Forelimb muscle (tissue), 1 donor: Measurements from ENCODE around the gene COL6A3. TPM values are rescaled to one million over a fixed set of nuclear protein-coding genes. Genes with fewer than 3 reads are reported as not detected.

ENCODE experiments used
- DNase-seq: peaks from one replicate; pipeline ENCODE4 v3.0.0-alpha.2; 2013; ENCODE audit warnings: low read depth
- polyA plus RNA-seq: library from polyadenylated mRNA; unstranded; fragments of 120-200 nt; gene quantifications from one replicate; pipeline ENCODE4 v1.2.1, GENCODE V29; 2013; ENCODE audit not compliant: insufficient read length

The COL6A3 gene
- polyA plus RNA-seq, 1 donor: 178 TPM

DNA sequence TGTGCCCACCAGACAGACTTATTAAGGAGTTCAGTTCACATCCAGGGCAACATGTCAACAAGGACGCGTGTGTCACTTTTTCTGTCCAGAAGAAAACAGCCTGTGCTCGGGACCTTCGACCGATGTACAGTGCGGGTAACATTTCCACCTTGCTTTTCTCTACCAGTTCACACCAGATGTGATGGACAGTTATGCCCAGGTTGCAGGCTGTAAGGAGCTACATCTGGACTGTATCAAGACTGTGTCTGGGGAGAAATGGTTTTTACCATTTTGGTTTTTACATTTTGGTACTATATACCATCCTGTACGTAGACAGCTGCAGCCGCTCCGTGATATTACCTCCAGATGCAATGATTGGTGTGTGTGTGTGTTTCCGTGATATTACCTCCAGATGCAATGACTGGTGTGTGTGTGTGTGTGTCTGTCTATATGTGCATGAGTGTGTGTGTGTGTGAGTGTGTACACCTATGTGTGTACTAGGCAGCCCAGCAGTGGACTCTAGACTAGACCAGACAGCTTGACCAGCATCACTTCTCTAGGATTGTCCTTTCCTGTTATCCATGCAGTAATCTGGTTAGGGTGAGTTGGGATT lies 118.0 kb downstream of the COL6A3 start:
- no peak for DNase-seq

GRCh38 chr2:237294460-237294859 lies 119.5 kb downstream of the COL6A3 start:
- DNase-seq: no peak

DNA sequence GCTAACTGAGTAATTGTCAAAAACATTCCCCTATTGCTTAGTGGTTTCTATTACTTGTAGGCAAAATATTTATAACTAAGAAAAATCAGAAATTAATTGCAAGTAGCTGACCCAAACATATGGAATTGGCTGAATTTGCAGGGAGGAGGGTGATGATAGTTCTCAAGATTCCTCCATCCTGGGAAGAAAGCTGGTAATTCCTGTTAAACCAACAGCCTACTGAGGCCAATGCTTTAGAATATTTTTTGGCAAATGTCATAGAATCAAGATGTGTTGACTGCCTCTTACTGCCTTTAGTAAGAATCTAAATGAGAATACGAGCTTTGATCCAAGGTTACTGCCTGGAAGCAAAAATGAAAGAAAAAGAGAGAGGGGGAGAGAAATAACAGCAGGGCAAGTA lies 120.0 kb downstream of the COL6A3 start:
- no peak for DNase-seq

GRCh38 chr2:237291138-237291792 lies 122.7 kb downstream of the COL6A3 start:
- peak; percentile 99 for DNase-seq

- no peak for DNase-seq
Observed at GRCh38 chr2:237290261-237290660, 123.7 kb downstream of the COL6A3 start.

DNA sequence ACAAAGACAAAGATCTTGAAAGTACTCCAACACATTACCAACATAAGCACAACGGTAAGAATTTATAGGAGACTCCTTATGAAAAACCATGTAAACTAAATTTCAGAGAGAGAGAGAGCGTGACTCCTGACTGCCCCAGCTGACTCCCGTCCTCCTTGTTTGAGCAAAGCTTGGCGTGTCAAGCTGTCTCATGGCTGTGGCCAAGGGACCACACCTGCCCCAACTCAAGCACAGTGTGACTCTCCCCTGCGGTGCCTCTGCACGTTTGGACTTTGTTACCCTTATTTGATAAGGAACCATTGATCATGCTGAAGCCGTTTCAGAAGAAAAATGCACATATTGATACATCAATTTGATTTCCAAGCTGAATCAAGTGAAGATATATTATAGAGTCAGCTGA lies 124.8 kb downstream of the COL6A3 start:
- no peak for DNase-seq

GRCh38 chr2:237287872-237288271 lies 126.1 kb downstream of the COL6A3 start:
- no peak for DNase-seq

- no peak for DNase-seq
Observed at GRCh38 chr2:237283131-237283928, 130.6 kb downstream of the COL6A3 start.

- DNase-seq: no peak
Observed at GRCh38 chr2:237282568-237283128, 131.3 kb downstream of the COL6A3 start.

DNA sequence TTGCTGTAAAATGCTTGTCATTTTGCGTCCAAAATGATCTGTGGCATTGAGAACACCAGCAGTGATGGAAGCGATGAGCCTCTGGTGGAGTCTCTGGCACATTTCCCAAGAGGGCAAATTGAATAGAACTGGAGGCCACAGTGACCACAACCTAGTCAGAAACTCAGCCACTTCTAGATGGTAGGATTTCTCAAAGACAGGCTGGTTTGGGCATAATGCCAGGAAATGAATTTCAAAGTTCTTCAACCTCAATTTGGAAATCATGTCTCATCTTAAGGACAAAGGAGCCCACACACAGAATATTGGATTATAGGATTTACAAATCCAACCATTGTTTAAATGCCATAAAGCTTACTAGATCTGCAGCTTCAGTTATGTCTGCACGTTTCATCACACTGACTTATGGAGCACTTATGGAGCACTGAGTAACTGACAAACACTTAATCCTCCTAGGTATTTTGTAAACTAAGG lies 132.1 kb downstream of the COL6A3 start:
- no peak for DNase-seq

DNA sequence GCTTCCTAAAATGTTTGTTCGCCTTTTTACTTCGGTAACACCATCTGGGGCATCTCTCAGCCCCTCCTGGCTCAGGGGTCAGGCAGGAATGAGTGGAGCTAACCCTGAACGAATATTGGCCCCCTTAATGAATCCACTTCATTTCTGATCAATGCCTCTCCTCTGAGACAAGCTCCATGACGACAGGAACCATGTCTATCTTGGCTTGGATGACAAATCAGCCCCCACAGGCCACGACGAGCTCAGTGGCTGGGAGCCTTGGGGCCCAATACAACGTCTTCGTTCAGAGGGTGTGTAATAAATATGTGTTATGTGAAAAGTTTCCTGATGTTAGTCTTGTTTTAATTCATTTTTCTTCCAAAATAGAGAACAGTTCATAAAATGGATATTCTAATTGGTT lies 133.0 kb downstream of the COL6A3 start:
- no peak for DNase-seq

- no peak for DNase-seq
Observed at GRCh38 chr2:237280229-237280628, 133.7 kb downstream of the COL6A3 start.

DNA sequence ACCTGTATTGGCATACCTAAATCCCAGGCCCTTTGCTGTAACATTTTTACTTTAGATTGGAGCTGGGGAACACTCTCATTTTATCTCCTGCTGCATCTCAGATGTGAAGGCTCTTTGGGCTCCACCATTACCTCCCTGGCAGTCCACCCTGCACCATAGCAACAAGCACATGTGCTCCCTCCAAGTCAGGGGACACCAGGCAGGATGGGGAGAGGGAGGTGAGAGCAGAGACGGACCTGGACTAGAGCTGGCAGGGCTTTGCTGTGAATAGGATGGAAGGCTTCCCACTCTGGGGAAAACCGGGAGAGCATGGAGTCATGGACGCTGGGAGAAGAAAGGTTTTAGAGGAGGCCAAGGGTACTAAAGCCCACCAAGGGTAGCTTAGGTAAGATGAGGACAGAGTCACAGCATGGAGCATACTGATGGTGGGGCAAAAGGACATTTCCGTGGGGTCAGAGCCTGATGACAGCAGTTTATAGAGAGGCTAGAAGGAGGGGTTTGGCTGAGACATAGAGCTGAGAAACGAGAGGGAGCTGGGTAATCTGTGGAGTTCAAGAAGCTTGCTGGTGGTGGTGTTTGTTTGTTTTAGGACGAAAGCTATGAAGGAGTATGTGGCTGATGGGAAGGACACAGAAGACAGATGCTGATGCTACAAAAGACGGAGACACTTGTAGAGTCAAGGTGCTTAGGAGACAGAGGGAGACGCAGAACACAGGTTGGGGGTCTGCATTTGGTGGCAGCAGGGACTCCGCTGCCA lies 134.8 kb downstream of the COL6A3 start:
- DNase-seq: no peak

DNA sequence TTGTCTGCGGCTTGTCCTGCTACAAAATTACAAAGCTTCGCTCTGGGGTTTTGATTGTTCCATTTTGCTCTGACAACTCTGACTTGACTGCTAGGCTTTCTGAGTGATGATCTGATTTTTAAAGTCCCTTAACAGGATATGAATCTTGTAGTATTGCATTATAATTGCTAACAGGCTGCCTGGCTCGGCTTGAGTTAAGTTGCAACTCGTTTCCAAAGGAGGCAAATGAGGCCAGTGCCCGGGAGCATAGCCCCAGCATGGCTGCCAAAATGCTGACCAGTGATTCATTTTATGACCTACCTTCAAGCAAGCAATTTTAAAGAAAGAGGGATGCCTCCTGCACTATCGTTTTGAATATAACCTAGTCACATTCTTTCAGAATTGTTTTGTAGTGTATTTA lies 135.4 kb downstream of the COL6A3 start:
- no peak for DNase-seq

DNA sequence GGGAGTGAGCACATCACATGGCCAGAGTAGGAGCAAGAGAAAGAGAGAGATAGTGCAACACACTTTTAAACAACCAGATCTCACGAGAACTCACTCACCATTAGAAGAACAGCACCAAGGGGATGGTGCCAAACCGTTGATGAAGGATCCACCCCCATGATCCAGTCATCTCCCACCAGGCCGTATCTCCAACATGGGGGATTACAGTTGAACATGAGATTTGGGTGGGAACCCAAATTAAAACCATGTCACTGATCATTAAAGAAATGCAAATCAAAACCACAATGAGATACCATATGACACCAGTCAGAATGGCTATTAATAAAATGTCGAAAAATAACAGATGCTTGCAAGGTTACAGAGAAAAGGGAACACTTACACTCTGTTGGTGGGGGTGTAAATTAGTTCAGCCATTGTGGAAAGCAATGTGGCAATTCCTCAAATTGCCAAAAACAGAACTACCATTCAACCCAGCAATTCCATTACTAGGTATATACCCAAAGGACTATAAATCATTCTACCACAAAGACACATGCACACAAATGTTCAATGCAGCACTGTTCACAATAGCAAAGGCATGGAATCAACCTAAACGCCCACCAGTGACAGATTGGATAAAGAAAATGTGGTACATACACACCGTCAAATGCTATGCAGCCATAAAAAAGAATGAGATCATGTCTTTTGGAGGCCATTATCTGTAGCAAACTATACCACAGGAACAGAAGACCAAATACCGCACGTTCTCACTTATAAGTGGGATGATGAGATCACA lies 137.1 kb downstream of the COL6A3 start:
- DNase-seq: no peak

Other genes with a start within 250 kb of the COL6A3 start
- 1.0 TPM for gene MLPH, start 73.1 kb upstream of the COL6A3 start, polyA plus RNA-seq
- not detected for gene PRLH, start 152.4 kb upstream of the COL6A3 start, polyA plus RNA-seq
- gene RAB17, start 176.6 kb upstream of the COL6A3 start, polyA plus RNA-seq: 4.1 TPM
- 168 TPM for gene LRRFIP1, start 213.4 kb upstream of the COL6A3 start, polyA plus RNA-seq